GM12872 (cell line): Measurements from ENCODE around the gene PGBD1.

Source experiments
- TF ChIP-seq, protein P1 (sequence below): IDR thresholded peaks from 3 replicates; pipeline ENCODE4 v1.5.1; 2011; ENCODE audit warnings: low read depth, mild to moderate bottlenecking, low read length, moderate library complexity; ENCODE audit not compliant: insufficient read depth

The PGBD1 gene

GRCh38 chr6:28274888-28275287 is 6.5 kb upstream of the PGBD1 start:
- TF ChIP-seq, protein P1, sequence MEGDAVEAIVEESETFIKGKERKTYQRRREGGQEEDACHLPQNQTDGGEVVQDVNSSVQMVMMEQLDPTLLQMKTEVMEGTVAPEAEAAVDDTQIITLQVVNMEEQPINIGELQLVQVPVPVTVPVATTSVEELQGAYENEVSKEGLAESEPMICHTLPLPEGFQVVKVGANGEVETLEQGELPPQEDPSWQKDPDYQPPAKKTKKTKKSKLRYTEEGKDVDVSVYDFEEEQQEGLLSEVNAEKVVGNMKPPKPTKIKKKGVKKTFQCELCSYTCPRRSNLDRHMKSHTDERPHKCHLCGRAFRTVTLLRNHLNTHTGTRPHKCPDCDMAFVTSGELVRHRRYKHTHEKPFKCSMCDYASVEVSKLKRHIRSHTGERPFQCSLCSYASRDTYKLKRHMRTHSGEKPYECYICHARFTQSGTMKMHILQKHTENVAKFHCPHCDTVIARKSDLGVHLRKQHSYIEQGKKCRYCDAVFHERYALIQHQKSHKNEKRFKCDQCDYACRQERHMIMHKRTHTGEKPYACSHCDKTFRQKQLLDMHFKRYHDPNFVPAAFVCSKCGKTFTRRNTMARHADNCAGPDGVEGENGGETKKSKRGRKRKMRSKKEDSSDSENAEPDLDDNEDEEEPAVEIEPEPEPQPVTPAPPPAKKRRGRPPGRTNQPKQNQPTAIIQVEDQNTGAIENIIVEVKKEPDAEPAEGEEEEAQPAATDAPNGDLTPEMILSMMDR, result no peak

GRCh38 chr6:28277746-28278145 is 3.6 kb upstream of the PGBD1 start:
- TF ChIP-seq, protein P1, result no peak

DNA sequence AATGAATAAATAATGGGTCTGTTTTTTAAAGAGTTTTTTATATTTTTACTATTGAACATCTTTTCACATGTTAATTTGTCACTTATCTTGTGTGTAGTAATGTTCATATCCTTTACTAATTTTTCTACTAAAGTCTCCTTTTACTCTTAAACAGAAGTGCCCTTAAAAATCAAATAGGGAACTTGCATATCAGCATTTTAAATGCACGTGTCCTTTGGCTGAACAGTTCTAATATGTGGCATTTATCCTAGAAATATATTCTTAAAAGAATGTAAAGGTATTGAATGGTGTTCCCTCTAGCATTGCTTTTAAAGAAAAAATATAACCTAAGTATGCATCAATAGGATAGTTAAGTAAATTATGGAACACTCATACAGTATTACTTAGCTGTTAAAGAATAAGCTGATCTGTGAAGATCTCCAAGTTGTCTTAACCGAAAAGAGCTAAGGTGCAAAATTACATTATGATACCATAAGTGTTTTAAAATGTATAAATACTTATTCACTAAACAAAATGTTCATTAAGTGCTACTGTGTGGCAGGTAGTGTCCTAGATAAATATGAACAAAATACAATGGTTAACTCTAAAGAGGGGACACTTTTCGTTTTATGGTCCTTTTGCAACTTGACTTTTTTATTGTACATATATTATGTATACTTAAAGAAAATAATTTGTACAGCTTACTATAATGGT is 631 bp upstream of the PGBD1 start:
- TF ChIP-seq, protein P1, result no peak

GRCh38 chr6:28282926-28283325 is 1.6 kb downstream of the PGBD1 start:
- TF ChIP-seq, protein P1, result no peak

GRCh38 chr6:28291573-28291972 is 10.2 kb downstream of the PGBD1 start:
- TF ChIP-seq, protein P1, result no peak

- TF ChIP-seq, protein P1, result no peak
Measured at GRCh38 chr6:28295326-28295725, 14.0 kb downstream of the PGBD1 start.

DNA sequence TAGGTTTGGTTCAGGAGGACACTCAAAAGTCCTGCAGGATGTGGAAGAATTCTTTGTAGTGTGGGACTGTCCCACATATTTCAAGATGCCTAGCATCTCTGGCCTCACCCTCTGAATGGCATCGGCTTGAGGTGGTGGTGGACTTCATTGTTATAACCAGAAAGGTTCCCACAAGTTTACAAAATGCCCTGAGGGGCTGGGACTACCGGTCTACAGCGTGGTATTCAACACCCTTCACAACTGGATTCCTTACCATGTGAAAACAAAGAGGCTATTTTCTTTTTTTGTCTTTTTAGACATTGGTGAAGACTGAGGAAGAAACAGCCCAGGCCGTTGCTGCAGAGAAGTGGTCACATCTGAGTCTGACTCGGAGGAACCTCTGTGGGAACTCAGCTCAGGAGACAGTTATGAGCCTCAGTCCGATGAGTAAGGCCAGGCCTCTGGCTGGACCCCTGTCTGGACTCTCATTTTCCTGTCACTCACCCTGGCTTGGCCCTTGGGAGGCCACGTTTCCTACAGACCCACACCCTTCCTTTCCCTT is 15.2 kb downstream of the PGBD1 start:
- TF ChIP-seq, protein P1, result no peak
